Chondrocyte (in vitro differentiated cells): ENCODE measurements around the gene POU6F1. TPM values are rescaled to one million over a fixed set of nuclear protein-coding genes. Genes with fewer than 3 reads are reported as not detected.
"Not testable (repeated sequence)": the region's sequence is repeated elsewhere in the genome, so short reads cannot be mapped to it uniquely, and the experiment has no call there.

Experiments
- DNase-seq: peaks from one replicate; pipeline ENCODE4 v3.0.0; 2021; ENCODE audit warnings: mixed read lengths, low spot score
- H3K27ac Mint-ChIP-seq: one replicate; pipeline ENCODE4 v1.8.0; 2021; ENCODE audit warnings: mild to moderate bottlenecking, moderate library complexity, mixed read lengths; ENCODE audit not compliant: unreplicated experiment
- H3K27me3 Mint-ChIP-seq: 2 replicates; pipeline ENCODE4 v1.8.0; 2021; ENCODE audit warnings: low read depth, mixed read lengths
- H3K36me3 Mint-ChIP-seq: 2 replicates; pipeline ENCODE4 v1.8.0; 2021; ENCODE audit warnings: low read depth, mixed read lengths
- H3K4me1 Mint-ChIP-seq: 2 replicates; pipeline ENCODE4 v1.8.0; 2021; ENCODE audit warnings: low read depth, mild to moderate bottlenecking, mixed read lengths
- H3K4me3 Mint-ChIP-seq: one replicate; pipeline ENCODE4 v1.8.0; 2021; ENCODE audit warnings: mild to moderate bottlenecking, moderate library complexity, mixed read lengths; ENCODE audit not compliant: unreplicated experiment
- H3K9me3 Mint-ChIP-seq: 2 replicates; pipeline ENCODE4 v1.8.0; 2021; ENCODE audit warnings: low read depth, mixed read lengths
- CTCF ChIP-seq: fragments of 200-600 bp; sonication (generic); IDR thresholded peaks from 2 replicates; pipeline ENCODE4 v1.5.0; 2021; ENCODE audit warnings: antibody characterized with exemption, mild to moderate bottlenecking, moderate library complexity
- total RNA-seq: library from RNA; stranded (reverse); gene quantifications from 3 replicates; pipeline ENCODE4 v1.2.1, GENCODE V29; 2021

POU6F1 gene
- total RNA-seq, 1 donor from 2014 or later = 9.9 TPM

GRCh38 chr12:51225771-51226170, 7.9 kb upstream of the POU6F1 start:
- no peak for DNase-seq
- no peaks in the 10 kb centered on the region for H3K4me1 Mint-ChIP-seq
- no peaks in the 10 kb centered on the region for H3K36me3 Mint-ChIP-seq
- H3K27ac Mint-ChIP-seq = no peak overlapping the region
- no peaks in the 10 kb centered on the region for H3K9me3 Mint-ChIP-seq
- H3K4me3 Mint-ChIP-seq = no peak overlapping the region
- no peaks in the 10 kb centered on the region for H3K27me3 Mint-ChIP-seq
- TF ChIP-seq CTCF = no peak

DNA sequence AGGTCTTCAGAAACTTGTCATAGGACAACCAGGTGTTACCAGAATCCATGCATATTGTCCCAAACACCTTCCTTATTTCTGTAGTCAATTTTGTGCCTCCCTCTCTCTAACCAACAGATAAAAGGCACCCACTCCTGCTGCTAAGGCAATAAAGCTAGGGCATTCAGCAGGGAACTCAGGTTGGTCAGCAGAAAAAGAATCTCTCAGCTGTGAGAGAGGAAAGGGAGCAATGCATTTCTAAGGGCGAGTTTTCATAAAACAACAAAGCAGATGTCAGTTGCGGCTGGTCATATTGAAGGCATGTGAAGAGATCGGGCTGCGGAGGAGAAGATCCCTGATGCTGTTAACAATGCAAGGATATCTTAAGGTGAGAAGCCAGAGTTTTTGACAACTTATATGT, 7.4 kb upstream of the POU6F1 start:
- TF ChIP-seq CTCF = no peak
- H3K9me3 Mint-ChIP-seq = no peaks in the 10 kb centered on the region

DNA sequence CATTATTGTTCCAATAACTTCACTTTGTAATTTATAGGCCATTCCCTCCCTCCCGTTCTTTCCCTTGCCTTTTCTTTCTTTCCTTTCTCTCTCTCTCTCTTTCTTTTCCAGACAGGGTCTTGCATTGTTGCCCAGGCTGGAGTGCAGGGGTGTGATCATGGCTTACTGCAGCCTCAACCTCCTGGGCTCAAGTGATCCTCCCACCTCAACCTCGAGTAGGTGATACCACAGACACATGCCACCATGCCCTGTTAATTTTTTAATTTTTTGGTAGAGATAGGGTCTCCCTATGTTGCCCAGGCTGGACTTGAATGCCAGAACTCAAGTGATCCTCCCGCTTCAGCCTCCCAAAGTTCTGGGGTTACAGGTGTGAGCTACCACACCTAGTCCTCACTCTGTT, 6.8 kb upstream of the POU6F1 start:
- DNase-seq = no peak
- Mint-ChIP-seq H3K27me3 (no peaks in the 10 kb centered on the region), H3K27ac (no peak overlapping the region), H3K9me3 (no peaks in the 10 kb centered on the region), H3K36me3 (no peaks in the 10 kb centered on the region), H3K4me1 (no peaks in the 10 kb centered on the region), H3K4me3 (no peak overlapping the region)
- no peak for TF ChIP-seq CTCF

More for the DNA sequence above, 7.4 kb upstream of the POU6F1 start:
- DNase-seq = no peak
- Mint-ChIP-seq H3K27ac (no peak overlapping the region), H3K4me1 (no peaks in the 10 kb centered on the region), H3K36me3 (no peaks in the 10 kb centered on the region), H3K27me3 (no peaks in the 10 kb centered on the region), H3K4me3 (no peak overlapping the region)

- no peak for TF ChIP-seq CTCF
- Mint-ChIP-seq H3K27ac (no peak overlapping the region), H3K4me1 (peaks cover 12% of the 10 kb centered on the region), H3K4me3 (no peak overlapping the region), H3K36me3 (no peaks in the 10 kb centered on the region), H3K27me3 (no peaks in the 10 kb centered on the region), H3K9me3 (no peaks in the 10 kb centered on the region)
- DNase-seq = no peak
These were observed 4.6 kb upstream of the POU6F1 start for GRCh38 chr12:51222461-51222860.

DNA sequence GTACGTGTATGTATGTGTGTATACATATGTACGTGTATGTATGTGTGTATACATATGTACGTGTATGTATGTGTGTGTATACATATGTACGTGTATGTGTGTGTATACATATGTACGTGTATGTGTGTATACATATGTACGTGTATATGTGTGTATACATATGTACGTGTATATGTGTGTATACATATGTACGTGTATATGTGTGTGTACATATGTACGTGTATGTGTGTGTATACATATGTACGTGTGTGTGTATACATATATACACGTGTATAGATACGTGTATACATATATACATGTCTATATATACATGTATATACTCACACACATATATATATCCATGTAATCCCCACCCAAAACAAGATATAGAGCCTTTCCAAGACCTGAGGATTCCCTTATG, 2.0 kb upstream of the POU6F1 start:
- H3K27ac Mint-ChIP-seq, H3K27me3 Mint-ChIP-seq, H3K9me3 Mint-ChIP-seq, H3K4me3 Mint-ChIP-seq, DNase-seq, H3K36me3 Mint-ChIP-seq: not testable (repeated sequence)
- H3K4me1 Mint-ChIP-seq = peaks cover 17% of the 10 kb centered on the region

- H3K27ac Mint-ChIP-seq = no peak overlapping the region
- peaks cover 1% of the 10 kb centered on the region for H3K36me3 Mint-ChIP-seq
- no peak for DNase-seq
- H3K4me1 Mint-ChIP-seq = peaks cover 17% of the 10 kb centered on the region
- no peaks in the 10 kb centered on the region for H3K27me3 Mint-ChIP-seq
- H3K9me3 Mint-ChIP-seq = no peaks in the 10 kb centered on the region
- no peak overlapping the region for H3K4me3 Mint-ChIP-seq
- TF ChIP-seq CTCF = no peak
These were observed 1.5 kb upstream of the POU6F1 start for GRCh38 chr12:51219322-51219721.
